ACHN (cell line): ENCODE results near the gene OR10G7.
"Not testable (repeated sequence)": the region's sequence is repeated elsewhere in the genome, so short reads cannot be mapped to it uniquely, and the experiment has no call there.

Experiments
- DNase-seq: peaks from one replicate; pipeline ENCODE4 v3.0.0-alpha.2; 2015
- in situ Hi-C: cut with HindIII; loops from 2 replicates; pipeline ENCODE4 v1.10.0; 2017; ENCODE audit warnings: low sequenced_read_pairs, low pct_ligation_motif_present, low pct_unique_long_range_greater_than_20kb

The OR10G7 gene

GRCh38 chr11:124068601-124069110 is 27.5 kb upstream of the OR10G7 start:
- no peak for DNase-seq
- in situ Hi-C loops = no loop called here

DNA sequence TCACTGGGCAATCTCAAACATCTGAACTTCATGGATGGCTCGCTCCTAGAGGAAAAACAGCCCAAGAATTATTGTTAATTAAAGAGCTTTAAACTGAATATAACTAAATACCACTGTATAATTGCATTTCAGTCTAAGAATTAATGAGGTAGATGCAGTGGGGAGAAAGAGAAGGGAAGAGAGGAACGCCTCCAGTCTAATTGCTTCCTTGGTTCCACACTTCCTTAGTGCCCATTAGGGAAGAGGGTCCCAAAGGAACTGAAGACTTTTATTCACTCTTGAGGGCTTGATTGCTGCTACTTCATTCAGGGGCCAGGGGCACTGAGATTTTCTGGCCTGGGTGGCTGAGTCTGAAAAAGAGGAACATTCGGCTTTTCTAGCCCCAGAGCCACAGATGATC is 11.8 kb upstream of the OR10G7 start:
- no peak for DNase-seq
- in situ Hi-C loops = no loop called here

DNA sequence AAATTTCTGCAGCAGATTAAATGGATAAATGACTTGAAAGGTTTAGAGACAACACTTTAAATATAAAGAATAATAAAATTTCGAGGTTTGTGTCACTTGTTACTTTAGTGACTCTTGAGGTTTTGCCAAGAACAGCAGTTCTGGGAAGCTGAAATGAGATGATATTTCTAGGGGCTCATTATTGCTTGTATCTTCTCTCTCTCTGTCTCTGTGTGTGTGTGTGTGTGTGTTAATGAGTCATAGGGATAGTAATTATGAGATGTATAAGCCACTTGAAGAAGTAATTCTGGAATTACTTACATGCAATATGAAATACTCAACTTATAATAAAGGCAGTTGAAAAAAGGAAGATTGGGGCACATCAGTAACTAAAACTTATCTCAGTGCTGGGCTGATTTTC is 9.6 kb upstream of the OR10G7 start:
- in situ Hi-C loops = no loop called here
- DNase-seq = no peak

GRCh38 chr11:124043420-124043819 is 2.3 kb upstream of the OR10G7 start:
- in situ Hi-C loops = no loop called here

DNA sequence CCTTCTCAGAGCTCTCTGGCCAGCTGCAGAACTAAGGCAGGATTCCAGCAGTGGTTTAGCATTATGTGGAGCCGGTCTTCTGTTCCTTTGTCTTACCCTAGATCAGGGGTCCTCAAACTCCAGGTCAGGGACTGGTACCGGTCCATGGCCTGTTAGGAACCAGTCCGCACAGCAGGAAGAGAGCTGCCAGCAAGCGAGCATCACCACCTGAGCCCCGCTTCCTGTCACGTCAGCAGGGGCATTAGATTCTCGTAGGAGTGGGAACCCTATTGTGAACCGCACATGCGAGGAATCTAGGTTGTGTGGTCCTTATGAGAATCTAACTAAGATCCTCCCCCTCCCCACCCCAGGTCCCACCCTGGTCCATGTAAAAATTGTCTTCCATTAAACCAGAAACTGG is 1.6 kb downstream of the OR10G7 start:
- DNase-seq = no peak
- in situ Hi-C loops = no loop called here

More at GRCh38 chr11:124043420-124043819, 2.3 kb upstream of the OR10G7 start:
- no peak for DNase-seq

GRCh38 chr11:124036666-124037065 is 4.5 kb downstream of the OR10G7 start:
- DNase-seq = no peak
- in situ Hi-C loops = no loop called here

DNA sequence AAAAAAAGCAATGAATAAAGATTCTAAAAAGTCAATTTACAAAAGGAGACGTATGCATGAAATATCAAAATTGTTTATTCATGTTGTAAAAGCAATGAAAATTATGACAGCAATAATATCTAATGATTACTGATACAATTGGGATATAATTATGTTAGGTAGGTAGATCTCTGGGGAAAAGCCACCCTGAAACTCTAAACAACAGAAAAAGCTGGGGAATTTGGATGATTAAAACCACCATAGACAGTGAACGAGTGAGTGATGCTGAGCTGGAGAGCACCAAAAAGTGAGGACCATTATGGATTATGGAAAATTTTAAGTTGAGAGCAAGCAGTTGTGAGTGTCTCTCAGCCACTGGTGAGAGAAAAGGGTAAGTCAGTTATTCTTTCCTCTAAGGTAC is 14.6 kb downstream of the OR10G7 start, which contains the start of gene OR10G8:
Gene OR10G8, plus strand, starts transcription at position 301 of the 400 bp plus-strand sequence. CDS start 2,825 bp downstream, outside the sequence.
- in situ Hi-C loops = no loop called here

GRCh38 chr11:124015837-124016236 is 25.3 kb downstream of the OR10G7 start:
- DNase-seq, in situ Hi-C loops: not testable (repeated sequence)

More for the DNA sequence above, 14.6 kb downstream of the OR10G7 start, which contains the start of gene OR10G8:
- no peak for DNase-seq

DNA sequence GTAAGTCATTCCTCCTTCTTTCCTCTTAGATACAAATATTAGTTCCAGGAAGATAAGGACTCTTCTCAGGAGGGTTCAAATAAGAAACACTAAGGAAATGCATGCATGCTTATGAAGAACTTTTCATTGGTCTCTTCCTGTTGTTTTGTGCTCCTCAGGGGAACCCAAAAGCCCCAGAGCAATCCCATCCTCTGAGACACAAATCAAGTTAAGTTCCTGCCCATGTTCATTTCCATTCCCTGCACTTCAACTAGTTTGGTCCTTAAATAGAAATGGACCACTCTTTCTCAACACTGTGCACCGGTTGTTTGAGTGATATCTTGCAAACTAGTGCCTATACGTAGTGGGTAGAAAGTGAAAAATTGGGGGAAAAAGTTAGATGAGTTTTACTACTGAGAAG is 28.4 kb downstream of the OR10G7 start, which contains the start of gene OR10G4:
Gene OR10G4, plus strand, starts transcription at position 301 of the 400 bp plus-strand sequence. CDS start 2,578 bp downstream, outside the sequence.
- no peak for DNase-seq
- in situ Hi-C loops = no loop called here

DNA sequence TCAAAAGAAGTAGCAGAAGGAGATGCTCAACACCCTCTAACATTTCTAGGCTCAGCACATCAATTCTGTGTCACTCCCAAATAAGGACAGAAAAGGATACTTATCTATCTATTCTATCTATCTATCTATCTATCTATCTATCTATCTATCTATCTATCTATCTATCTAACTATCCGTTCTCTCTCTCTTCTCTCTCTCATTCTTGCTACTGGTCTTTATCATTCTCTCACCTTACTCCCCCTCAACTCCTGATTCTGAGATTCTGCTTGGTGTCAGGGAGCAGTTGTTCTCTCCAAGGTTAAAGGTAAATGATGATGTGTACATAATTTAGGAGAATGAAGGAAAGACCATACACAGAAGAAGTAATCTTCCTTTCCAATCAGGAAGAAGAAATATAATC is 46.0 kb downstream of the OR10G7 start, which contains the start of gene OR10G6:
Gene OR10G6, minus strand, starts transcription at position 43 of the 400 bp plus-strand sequence. Its CDS starts 0 bp downstream, at position 43.
- in situ Hi-C loops = no loop called here
- no peak for DNase-seq
